Measurements from ENCODE around the gene CASZ1. TPM values are rescaled to one million over a fixed set of nuclear protein-coding genes. Genes with fewer than 3 reads are reported as not detected.

CASZ1 gene
- total RNA-seq, 2 experiments from 2014 or later, result 2.9 to 4.1 TPM

DNA sequence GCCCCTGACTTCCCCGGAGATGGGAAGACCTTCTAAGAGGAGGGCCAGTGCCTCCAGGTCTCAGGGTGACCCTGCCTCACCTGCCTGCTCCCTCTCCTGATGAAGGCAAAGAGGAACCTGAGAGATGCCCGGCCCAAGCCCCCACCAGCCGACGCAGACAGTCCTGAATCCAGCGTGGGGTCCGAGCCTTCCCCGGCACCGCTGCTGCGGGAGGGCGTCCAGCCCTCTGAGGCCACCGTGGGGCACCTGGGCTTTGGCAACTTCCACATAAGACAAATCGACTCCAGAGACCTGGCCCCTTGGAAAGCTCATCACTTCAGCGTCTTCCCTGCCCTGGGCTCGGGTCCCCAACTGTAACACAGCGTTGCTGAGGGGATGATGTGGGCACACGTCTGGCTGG lies 122.2 kb downstream of the CASZ1 start:
- POLR2A ChIA-PET, result interaction anchor here (0.6 kb wide), 1 partner anchor 96 kb away, joined by 3 read pairs; no protein-coding TSS in a partner anchor
- CTCF ChIA-PET, result no interaction called here
- TF ChIP-seq, protein P1, sequence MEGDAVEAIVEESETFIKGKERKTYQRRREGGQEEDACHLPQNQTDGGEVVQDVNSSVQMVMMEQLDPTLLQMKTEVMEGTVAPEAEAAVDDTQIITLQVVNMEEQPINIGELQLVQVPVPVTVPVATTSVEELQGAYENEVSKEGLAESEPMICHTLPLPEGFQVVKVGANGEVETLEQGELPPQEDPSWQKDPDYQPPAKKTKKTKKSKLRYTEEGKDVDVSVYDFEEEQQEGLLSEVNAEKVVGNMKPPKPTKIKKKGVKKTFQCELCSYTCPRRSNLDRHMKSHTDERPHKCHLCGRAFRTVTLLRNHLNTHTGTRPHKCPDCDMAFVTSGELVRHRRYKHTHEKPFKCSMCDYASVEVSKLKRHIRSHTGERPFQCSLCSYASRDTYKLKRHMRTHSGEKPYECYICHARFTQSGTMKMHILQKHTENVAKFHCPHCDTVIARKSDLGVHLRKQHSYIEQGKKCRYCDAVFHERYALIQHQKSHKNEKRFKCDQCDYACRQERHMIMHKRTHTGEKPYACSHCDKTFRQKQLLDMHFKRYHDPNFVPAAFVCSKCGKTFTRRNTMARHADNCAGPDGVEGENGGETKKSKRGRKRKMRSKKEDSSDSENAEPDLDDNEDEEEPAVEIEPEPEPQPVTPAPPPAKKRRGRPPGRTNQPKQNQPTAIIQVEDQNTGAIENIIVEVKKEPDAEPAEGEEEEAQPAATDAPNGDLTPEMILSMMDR (IDR thresholded peaks at IDR 0.05), result no peak
- Mint-ChIP-seq H3K36me3 (ENCODE audit: low read depth) (no peaks in the 10 kb centered on the region), H3K9me3 (no peaks in the 10 kb centered on the region), H3K27me3 (no peaks in the 10 kb centered on the region), H3K27ac (no peak overlapping the region), H3K4me3 (no peak overlapping the region), H3K4me1 (ENCODE audit: low read depth) (no peaks in the 10 kb centered on the region)
- no peak for DNase-seq
- intact Hi-C loops (cut with micrococcal nuclease), result no loop called here
- ATAC-seq, result no peak

DNA sequence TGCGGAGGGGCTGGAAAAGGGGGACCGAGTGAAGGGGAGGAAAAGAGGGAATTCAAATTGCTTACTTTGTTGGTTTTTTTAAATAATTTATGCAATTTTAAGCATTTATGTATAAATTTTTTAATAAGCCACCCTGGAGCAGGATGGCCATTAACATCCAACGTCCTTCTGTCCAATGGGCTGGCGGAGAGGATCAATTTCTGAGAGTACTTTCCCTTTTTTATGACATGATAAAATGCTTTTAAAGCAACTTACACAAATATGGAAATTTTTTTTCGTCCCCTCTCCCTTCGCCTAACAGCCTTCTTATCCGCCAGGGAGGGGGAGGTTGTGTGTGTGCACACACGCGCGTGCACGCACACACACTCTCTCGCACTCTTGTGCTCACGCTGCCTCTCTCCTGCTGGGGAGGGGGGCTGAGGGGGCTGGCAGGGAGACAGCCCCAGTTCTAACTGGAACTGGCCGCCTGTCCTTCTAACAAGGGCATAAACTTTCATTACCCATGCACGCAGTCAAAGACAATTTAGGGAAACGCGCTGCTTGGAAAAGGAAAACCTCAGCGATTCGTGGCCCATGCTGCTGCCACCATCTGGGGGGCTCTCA lies 123.2 kb downstream of the CASZ1 start:
- Mint-ChIP-seq H3K9me3 (no peaks in the 10 kb centered on the region), H3K4me3 (no peak overlapping the region), H3K27ac (no peak overlapping the region), H3K4me1 (ENCODE audit: low read depth) (no peaks in the 10 kb centered on the region), H3K27me3 (no peaks in the 10 kb centered on the region), H3K36me3 (ENCODE audit: low read depth) (no peaks in the 10 kb centered on the region)
- no peak for DNase-seq
- TF ChIP-seq, protein P1 (IDR thresholded peaks at IDR 0.05), result no peak
- CTCF ChIA-PET, result no interaction called here
- POLR2A ChIA-PET, result no interaction called here
- no peak for ATAC-seq
- intact Hi-C loops (cut with micrococcal nuclease), result no loop called here

DNA sequence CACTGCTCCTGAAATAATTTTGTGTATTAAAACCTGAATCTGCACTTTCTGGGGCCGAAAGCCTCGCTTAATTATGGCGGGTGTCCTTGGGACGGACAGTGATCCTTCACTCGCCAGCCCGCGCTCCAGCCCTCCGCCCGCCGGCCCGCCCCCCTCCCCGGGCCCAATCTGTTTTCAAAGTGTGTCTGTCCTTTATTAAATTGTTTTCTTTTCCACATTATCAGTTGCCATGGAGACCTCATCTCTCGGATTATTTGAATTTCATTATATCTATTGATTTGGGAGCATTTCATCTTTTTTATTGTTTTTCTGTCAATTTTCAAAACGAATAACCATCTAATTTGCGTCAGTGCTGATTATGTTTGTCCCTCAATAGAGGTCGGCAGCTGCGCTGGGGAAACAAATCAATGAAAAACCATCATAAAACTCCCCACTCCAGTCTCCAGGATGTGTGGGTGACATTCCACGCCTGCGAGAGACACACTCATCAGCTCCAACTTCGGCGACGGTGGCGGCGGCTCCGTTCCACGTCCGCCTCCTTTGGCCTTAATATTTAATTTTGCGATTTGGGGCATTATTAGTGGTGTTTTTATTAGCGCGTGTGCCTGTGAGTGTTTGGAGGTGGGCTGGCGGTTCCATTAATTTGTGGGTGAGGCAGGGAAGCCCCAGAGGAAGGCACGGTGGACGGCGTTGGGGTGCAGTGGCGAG lies 123.9 kb downstream of the CASZ1 start:
- ATAC-seq, result no peak
- no peaks in the 10 kb centered on the region for H3K4me1 Mint-ChIP-seq (ENCODE audit: low read depth)
- H3K4me3 Mint-ChIP-seq, result no peak overlapping the region
- ChIA-PET POLR2A (no interaction called here), CTCF (no interaction called here)
- H3K36me3 Mint-ChIP-seq (ENCODE audit: low read depth), result no peaks in the 10 kb centered on the region
- no peaks in the 10 kb centered on the region for H3K27me3 Mint-ChIP-seq
- TF ChIP-seq, protein P1 (IDR thresholded peaks at IDR 0.05), result no peak
- H3K9me3 Mint-ChIP-seq, result no peaks in the 10 kb centered on the region
- intact Hi-C loops (cut with micrococcal nuclease), result no loop called here
- H3K27ac Mint-ChIP-seq, result no peak overlapping the region
- no peak for DNase-seq

GRCh38 chr1:10671622-10672342 lies 124.7 kb downstream of the CASZ1 start:
- no peaks in the 10 kb centered on the region for H3K9me3 Mint-ChIP-seq
- H3K4me1 Mint-ChIP-seq (ENCODE audit: low read depth), result no peaks in the 10 kb centered on the region
- TF ChIP-seq, protein P1 (IDR thresholded peaks at IDR 0.05), result no peak
- no peak overlapping the region for H3K27ac Mint-ChIP-seq
- POLR2A ChIA-PET, result no interaction called here
- H3K27me3 Mint-ChIP-seq, result no peaks in the 10 kb centered on the region
- ATAC-seq (no peak), DNase-seq (no peak)
- H3K36me3 Mint-ChIP-seq (ENCODE audit: low read depth), result no peaks in the 10 kb centered on the region
- intact Hi-C loops (cut with micrococcal nuclease), result no loop called here
- H3K4me3 Mint-ChIP-seq, result no peak overlapping the region
- CTCF ChIA-PET, result no interaction called here

DNA sequence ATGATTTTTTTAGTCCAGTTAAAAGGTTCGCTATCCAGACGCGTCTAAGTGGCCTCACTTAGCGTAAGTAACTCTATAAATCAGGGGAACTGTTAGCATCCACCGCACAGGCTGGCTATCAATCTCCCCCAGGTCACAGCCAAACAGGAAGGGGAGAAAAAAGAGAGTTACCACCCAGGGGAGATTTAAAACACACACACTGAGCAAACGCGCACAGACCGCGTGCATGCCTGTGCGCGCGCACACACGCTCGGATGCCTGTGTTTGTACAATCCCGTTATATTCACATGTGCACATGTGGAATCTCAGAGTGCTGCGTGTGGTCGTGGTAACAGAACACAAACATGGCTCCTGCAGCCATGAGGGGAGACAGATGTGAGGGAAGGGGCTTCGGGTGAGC lies 125.4 kb downstream of the CASZ1 start:
- no peak overlapping the region for H3K4me3 Mint-ChIP-seq
- no peak for DNase-seq
- intact Hi-C loops (cut with micrococcal nuclease), result no loop called here
- ATAC-seq, result no peak
- TF ChIP-seq, protein P1 (IDR thresholded peaks at IDR 0.05), result no peak
- no peak overlapping the region for H3K27ac Mint-ChIP-seq
- no peaks in the 10 kb centered on the region for H3K9me3 Mint-ChIP-seq
- no peaks in the 10 kb centered on the region for H3K4me1 Mint-ChIP-seq (ENCODE audit: low read depth)
- CTCF ChIA-PET, result no interaction called here
- no peaks in the 10 kb centered on the region for H3K27me3 Mint-ChIP-seq
- H3K36me3 Mint-ChIP-seq (ENCODE audit: low read depth), result no peaks in the 10 kb centered on the region
- POLR2A ChIA-PET, result no interaction called here
